ENCODE data around the gene NTRK3.

Gene NTRK3

GRCh38 chr15:88002706-88003105, 253.8 kb downstream of the NTRK3 start:
- no peak for DNase-seq (ENCODE audit: low read depth, low spot score)

DNA sequence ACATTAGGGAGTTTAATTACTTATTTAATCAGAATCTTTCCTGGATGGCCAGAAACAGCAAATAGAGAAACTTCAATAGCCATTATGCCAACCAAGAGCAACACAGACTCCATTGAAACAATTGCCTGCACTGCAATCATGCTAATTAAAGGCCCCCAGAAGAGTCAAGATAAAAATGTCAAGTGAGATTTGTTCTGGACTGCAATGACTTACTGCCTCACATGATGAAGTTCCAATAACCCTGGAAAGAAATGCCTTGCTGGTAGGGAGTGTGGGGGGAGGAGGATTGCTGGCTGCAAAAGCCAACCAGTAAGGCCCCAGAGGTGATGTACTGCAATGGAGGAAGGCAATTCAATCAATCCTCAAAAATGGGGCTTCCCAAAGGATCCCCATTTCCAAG, 257.9 kb downstream of the NTRK3 start:
- no peak for DNase-seq (ENCODE audit: low read depth, low spot score)

- DNase-seq (ENCODE audit: low read depth, low spot score) = no peak
These were observed 269.8 kb downstream of the NTRK3 start for GRCh38 chr15:87986776-87987175.

DNA sequence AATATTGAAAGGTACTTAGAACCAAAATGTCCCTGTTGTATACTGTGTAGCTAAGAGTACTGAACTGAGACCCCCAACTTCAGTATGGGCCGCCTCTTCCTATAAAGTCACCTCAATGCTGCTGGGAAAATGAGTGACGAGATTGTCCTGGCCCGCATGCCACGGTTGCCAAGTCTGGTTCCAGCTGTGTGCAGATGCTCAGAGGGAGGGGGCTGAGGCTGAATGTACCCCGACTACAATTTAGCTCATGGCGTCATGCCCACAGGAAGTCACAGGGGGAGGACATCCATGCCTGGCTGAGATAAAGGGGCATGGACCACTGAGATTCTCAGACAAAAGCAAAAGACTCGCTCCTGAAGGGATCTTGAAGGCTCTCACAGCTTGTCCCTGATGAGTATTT, 271.1 kb downstream of the NTRK3 start:
- DNase-seq (ENCODE audit: low read depth, low spot score) = no peak

GRCh38 chr15:87981969-87982368, 274.6 kb downstream of the NTRK3 start:
- no peak for DNase-seq (ENCODE audit: low read depth, low spot score)

DNA sequence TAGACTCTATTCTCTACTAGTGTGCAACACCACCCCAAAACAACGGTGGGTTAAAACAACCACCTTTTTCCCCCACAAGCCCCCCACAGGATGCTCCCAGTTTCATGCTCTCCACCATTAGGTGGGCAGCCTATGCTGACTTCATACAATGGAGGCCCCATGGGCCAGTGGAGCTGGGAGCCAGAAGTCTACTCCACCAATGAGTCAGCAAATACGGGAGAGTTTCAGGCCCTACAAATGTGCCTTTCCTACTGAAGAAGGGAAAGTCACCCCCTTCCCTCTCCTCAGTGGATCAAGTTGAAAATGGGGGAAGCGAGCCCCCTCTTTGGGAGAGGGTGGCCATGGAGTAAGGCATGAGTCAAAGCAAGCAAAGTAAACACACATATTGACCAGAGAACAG, 278.6 kb downstream of the NTRK3 start:
- DNase-seq (ENCODE audit: low read depth, low spot score) = no peak

DNA sequence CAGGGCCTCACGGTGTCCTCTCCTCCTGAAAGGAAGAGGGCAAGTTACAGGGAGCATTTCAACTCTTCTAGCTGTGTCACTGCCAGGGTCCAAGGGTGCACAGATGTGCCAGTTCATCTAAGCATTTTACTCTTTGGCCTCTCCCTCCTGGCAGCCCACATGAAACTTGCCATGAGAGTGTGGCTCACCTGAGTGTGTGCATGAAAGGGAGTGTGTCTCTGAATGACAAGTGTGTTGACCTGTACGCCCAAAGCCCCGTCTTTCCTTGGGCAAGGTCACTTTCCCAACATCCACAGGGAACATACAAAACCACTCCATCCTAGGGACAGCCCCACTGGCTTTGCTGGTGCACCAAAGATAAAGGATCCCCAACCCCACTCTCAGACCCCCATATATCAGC, 280.0 kb downstream of the NTRK3 start:
- DNase-seq (ENCODE audit: low read depth, low spot score) = no peak

DNA sequence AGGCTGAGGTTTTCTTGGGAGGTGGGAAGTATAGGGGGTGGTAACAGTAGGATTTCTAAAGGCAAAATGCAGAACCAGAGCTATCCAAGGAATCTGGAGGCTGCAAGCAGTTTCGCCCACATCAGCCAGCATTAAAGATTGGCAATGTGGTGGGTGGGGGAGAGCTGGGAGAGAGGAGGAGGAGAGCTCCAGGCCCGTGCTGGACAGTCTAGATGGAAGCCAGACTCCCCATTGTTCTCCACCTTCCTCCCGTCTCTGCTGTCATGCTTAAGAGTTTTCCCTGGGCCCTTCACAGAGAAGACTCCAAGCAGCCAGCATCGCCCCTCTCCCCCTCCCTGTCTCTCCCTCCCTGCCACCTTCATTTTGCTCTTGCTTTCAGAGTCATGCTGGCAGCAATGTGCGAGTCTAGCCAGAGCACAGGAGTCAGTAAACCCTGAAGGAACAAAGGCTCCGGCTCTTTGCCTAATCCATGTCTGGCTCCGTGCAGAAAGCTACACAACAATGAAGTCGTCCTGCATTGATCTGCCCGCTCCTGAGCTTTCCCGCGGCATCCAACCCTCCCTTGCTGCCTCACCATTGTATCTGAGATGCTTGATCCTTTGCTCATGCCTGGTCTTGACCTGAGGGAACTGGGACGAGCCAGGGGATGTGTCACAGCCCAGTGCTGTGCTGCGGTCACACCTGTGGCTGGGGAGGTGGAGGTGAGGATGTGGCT, 282.9 kb downstream of the NTRK3 start:
- DNase-seq (ENCODE audit: low read depth, low spot score) = no peak

DNA sequence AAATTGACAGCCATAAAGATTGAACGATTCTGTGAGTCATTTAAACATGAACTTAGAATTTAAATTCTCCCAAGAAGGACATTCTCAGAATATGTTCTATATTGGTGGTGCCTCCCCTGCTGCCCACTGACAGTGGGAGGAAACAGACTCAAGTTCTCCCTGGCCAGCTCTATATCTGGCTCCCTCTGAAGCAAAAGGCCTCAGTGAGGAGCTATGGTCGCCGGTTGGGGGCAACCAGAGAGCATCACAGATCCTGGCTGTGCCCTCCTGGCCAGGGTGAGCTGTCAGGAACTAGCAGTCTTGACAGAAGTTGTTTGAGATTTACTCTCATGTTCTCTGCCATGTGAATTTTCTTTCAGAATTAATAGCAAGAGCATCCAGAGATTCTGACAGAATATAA, 285.5 kb downstream of the NTRK3 start:
- DNase-seq (ENCODE audit: low read depth, low spot score) = no peak

DNA sequence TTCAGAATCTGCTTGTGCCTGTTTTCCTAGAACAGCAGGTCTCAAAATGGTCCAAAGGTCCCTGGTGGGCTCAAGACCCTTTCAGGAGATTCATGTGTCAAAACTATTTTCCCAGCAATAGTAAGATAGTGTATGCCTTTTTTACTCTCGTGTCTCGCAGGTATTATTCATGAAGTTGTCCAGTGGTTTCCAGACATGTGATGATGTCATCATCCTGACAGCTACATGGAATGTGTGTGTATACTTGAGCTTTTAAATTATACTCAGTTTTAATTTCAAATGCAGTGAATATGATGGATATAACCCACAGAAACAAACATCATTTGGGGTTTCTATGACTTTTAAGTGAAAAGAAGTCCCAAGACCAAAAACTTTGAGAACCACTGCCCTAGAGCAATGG, 288.6 kb downstream of the NTRK3 start:
- no peak for DNase-seq (ENCODE audit: low read depth, low spot score)

GRCh38 chr15:87965304-87965703, 291.2 kb downstream of the NTRK3 start:
- no peak for DNase-seq (ENCODE audit: low read depth, low spot score)

- DNase-seq (ENCODE audit: low read depth, low spot score) = no peak
These were observed 294.1 kb downstream of the NTRK3 start for GRCh38 chr15:87962428-87962827.

DNA sequence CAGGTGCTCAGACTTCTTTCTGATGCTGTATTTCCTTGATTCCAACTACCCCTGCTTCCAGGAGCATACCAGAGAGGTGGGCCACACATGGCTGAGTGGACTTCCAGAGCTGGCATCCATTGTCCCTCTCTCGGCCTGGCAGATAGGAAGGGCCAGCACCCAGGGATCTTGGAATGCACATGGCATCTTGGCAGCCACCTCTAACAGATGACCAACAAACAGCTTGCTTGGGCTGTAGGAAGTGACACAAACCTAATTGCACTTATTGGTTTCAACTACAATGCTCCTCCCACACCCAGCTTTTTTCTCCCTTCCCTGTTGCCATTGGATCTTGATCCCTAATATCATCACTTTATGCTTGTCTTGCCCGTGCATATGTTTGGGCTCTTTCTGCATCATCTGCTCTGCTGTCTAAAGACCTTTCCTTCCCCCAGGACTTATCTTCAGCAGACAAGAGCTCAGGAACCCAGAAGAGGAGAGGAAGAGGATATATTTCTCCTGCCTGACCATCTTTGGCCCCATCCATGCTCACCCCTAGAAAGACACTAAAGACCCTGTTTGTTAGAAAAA, 294.6 kb downstream of the NTRK3 start:
- no peak for DNase-seq (ENCODE audit: low read depth, low spot score)

GRCh38 chr15:87959662-87960061, 296.9 kb downstream of the NTRK3 start:
- DNase-seq (ENCODE audit: low read depth, low spot score) = no peak

DNA sequence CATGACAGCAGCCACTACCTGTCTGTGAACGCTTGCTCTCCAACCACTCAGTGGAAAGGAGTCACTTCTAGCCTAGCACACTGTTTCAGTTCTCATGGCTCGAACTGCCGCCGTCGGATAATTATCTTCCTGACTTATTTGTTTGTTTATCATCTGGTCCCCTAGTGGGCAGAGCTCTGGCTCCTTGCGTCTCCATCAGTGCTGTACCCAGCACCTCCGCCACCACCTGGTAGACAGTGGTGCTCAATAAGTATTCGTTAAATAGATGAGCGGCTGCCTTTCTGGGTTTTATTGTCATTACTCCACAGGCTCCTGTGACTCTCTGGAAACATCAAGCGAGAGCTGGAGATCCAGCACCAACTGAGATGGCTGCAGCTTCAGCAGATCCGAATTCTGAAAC, 297.5 kb downstream of the NTRK3 start:
- no peak for DNase-seq (ENCODE audit: low read depth, low spot score)

DNA sequence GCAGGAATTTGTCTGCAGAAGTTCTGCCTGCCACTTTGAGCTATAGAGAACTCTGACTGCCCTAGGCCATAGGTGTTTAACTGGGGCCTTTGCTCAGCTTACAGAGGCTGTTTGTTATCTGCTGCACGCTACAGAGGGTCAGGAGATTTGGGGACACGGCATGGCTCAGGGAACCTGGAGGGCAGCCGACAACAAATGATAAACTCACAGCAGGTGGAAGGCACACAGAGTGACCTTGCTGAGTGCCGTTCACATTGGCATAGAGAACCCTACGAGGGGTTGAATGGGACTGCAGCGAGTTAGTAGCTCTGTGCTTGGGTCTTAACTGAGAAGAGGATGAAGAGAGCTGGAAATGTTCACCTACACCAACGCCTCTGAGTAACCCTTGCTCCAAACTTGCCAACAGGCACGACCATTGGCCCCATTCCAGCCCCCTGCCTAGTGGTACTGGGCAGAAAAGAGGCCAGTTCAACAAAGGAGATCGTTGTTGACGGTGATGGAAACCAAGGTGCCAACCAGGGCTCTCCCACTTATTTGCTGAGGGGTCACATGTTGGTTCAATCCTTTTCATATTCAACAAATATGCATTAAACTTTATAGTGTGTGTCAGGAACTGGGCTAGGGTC, 301.1 kb downstream of the NTRK3 start:
- no peak for DNase-seq (ENCODE audit: low read depth, low spot score)

DNA sequence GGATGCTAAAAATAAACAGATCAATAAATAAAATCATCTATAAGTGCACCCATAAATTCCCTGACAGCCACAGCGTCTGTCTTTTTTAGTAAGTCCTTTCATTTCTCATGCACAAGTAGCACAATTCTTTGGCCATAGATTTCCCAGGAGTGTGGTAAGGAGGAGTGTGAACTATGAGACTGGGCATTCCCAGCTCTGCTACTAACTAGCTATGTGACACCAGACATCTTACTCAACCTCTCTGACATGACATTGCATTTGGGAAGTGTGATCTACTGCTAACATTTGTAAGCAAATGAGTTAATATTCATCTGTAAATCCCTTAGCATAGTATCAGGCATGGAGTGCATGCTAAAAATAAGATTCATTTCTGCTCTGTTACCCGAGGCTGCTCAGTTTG, 301.7 kb downstream of the NTRK3 start:
- DNase-seq (ENCODE audit: low read depth, low spot score) = no peak

DNA sequence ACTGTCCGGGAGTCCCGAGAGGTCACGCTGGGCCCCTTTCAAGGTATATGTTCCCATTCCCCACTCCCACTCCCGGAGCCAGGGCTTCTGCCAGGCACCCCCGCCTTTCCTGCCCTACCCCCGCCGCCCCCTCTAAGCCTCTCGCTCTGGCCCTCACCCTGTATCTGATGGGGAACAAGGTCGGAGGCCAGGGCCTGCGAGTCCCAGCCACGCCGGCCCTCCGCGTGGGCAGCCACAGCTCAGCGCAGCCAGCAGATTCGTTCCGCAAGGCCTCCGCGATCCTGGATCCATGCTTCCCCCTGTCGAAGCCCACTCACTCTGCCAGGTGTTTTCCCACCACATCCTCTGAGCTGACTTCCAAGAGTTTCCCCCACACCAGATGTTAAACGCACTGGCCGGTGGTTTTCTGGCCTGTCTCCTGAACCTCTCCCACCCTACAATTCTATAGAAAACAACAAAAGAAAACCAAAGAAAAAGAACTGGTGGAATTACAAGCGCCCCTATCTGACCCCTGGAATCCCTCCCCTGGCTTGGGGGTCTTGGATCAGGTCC, 303.7 kb downstream of the NTRK3 start:
- no peak for DNase-seq (ENCODE audit: low read depth, low spot score)

DNA sequence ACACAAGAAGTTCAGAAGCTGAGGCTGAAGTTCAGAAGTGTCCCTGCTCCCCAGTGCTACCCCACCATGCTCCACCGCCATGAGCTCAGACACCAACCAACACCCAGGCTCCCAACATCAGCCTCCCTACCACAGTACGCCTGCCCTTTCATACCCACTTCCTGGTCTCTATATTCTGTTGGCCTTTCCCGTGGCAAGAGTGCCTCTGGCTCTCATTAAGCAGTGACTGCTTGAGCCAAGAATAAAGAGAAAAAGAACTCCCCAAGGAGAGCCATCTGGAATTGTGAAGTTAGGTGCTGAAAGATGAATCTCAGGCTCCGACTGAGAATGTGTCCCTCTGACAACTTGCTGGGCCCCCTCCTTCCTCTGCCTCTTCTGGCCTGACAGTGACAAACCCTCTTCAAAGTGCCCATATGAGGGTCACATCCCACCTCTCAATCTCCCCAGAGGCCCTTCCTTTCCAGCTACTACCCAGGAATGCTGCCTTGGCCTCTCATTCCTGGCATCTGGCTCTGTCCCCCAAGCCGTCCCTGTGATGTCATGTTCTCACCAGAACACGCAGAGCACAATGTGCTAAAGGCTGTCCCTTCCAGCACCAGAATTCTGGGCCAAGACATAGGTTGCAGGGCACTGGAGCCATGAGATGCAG, 306.8 kb downstream of the NTRK3 start:
- no peak for DNase-seq (ENCODE audit: low read depth, low spot score)

GRCh38 chr15:87949151-87949574, 307.4 kb downstream of the NTRK3 start:
- DNase-seq (ENCODE audit: low read depth, low spot score) = no peak

- no peak for DNase-seq (ENCODE audit: low read depth, low spot score)
These were observed 309.0 kb downstream of the NTRK3 start for GRCh38 chr15:87947560-87947959.

GRCh38 chr15:87945246-87945645, 311.3 kb downstream of the NTRK3 start:
- DNase-seq (ENCODE audit: low read depth, low spot score) = no peak

All from activated naive CD8-positive, alpha-beta T cell treated with anti-CD3 and anti-CD28 coated beads, Interleukin-2, amount 50 U/mL, for 16 hours (primary cell).